Measurements from ENCODE around the gene FLOT1. TPM values are rescaled to one million over a fixed set of nuclear protein-coding genes. Genes with fewer than 3 reads are reported as not detected.

The FLOT1 gene
- total and polyA plus RNA-seq, 2 of the 4 experiments (the other 2 are of a cell fraction): 96.2 to 162 TPM

GRCh38 chr6:30767158-30767943 is 24.9 kb upstream of the FLOT1 start:
- in situ Hi-C loops (cut with MboI; ENCODE audit: low sequenced_read_pairs) (no loop called here), dilution Hi-C loops (cut with HindIII; ENCODE audit: low sequenced_read_pairs, unreplicated experiment) (no loop called here), intact Hi-C loops (cut with micrococcal nuclease) (no loop called here)
- DNase-seq (no peak), ATAC-seq (ENCODE audit: low read depth) (no peak)
- peaks cover 24% of the 10 kb centered on the region for H3K9me1 ChIP-seq (ENCODE audit: insufficient read depth, low read length)
- H3K4me2 ChIP-seq (ENCODE audit: low read depth, low read length): no peak overlapping the region
- no peak overlapping the region for H3K9ac ChIP-seq (ENCODE audit: low read depth, low read length)
- peak overlapping the region; percentile 38 for H4K91ac ChIP-seq (ENCODE audit: insufficient read depth, low read depth, low read length)
- no peak overlapping the region; the same call in 1 of the 2 replicates for H4K5ac ChIP-seq (ENCODE audit: low read depth, low read length)
- H3K14ac ChIP-seq (replicated peaks; ENCODE audit: low read depth, low read length): no peak overlapping the region; the same call in 1 of the 2 replicates
- H2AK9ac ChIP-seq (replicated peaks; ENCODE audit: low read depth, low read length, poor library complexity): no peak overlapping the region
- H4K20me1 ChIP-seq (ENCODE audit: insufficient read depth, low read length): no peaks in the 10 kb centered on the region
- H2BK120ac ChIP-seq (ENCODE audit: low read depth, low read length): peak overlapping the region; percentile 96
- POLR2A ChIA-PET (ENCODE audit: unreplicated experiment): interaction anchor here (2.4 kb wide), 1 partner anchor 15 kb away, joined by 14 read pairs; no protein-coding TSS in a partner anchor
- peak overlapping the region; percentile 100 for H2BK15ac ChIP-seq (ENCODE audit: low read depth, low read length)
- TF ChIP-seq MAZ (IDR thresholded peaks at IDR 0.05; ENCODE audit: borderline replicate concordance, low read depth, low read length): no peak
- TF ChIP-seq RAD21 (IDR thresholded peaks at IDR 0.05; ENCODE audit: low read length): no peak
- TF ChIP-seq RFX5 (IDR thresholded peaks at IDR 0.05; ENCODE audit: low read depth, low read length): no peak
- no peak for TF ChIP-seq POLR2A (IDR thresholded peaks at IDR 0.05; ENCODE audit: low read depth, low read length)
- TF ChIP-seq CHD1 (IDR thresholded peaks at IDR 0.05; ENCODE audit: low read depth, low read length): no peak
- TF ChIP-seq SMC3 (IDR thresholded peaks at IDR 0.05; ENCODE audit: low read depth, low read length): no peak
- no peak for TF ChIP-seq FOS (IDR thresholded peaks at IDR 0.05; ENCODE audit: low read depth, low read length)
- TF ChIP-seq NFE2L2 (IDR thresholded peaks at IDR 0.05; ENCODE audit: low read depth, low read length): no peak
- TF ChIP-seq, protein P1, sequence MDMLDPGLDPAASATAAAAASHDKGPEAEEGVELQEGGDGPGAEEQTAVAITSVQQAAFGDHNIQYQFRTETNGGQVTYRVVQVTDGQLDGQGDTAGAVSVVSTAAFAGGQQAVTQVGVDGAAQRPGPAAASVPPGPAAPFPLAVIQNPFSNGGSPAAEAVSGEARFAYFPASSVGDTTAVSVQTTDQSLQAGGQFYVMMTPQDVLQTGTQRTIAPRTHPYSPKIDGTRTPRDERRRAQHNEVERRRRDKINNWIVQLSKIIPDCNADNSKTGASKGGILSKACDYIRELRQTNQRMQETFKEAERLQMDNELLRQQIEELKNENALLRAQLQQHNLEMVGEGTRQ (IDR thresholded peaks at IDR 0.05; ENCODE audit: low read depth, low read length): no peak
- no peak for TF ChIP-seq ELK1 (IDR thresholded peaks at IDR 0.05; ENCODE audit: borderline replicate concordance, low read depth, low read length)
- no peak for TF ChIP-seq CTCF (conservative IDR thresholded peaks at IDR 0.05; ENCODE audit: low read depth, low read length)
- TF ChIP-seq RCOR1 (IDR thresholded peaks at IDR 0.05; ENCODE audit: insufficient replicate concordance, low read length): no peak
- TF ChIP-seq CEBPB (IDR thresholded peaks at IDR 0.05; ENCODE audit: low read depth, low read length): no peak
- no peak for TF ChIP-seq MXI1 (IDR thresholded peaks at IDR 0.05; ENCODE audit: borderline replicate concordance, low read depth, low read length)
- H3K9me3 ChIP-seq (ENCODE audit: control insufficient read depth, insufficient read depth, low read length): no peaks in the 10 kb centered on the region
- no peak overlapping the region for H3K4me3 ChIP-seq (ENCODE audit: insufficient read depth, low read depth, low read length)
- H3K27me3 ChIP-seq (ENCODE audit: control insufficient read depth, insufficient read depth, low read length): no peaks in the 10 kb centered on the region
- peak overlapping the region; percentile 63 for H3K4ac ChIP-seq (ENCODE audit: low read depth, low read length)
- H3K56ac ChIP-seq (ENCODE audit: extremely low read depth, insufficient read depth, low read length): no peak overlapping the region
- H4K8ac ChIP-seq (ENCODE audit: low read depth in 2 of 2, low read length in 2 of 2): peak overlapping the region in 1 of 2 experiments; percentile 24; a peak in 1 of 4 replicates
- WGBS, 2 experiments (ENCODE audit: extremely low coverage in 2 of 2, insufficient read length in 1 of 2): 80% methylated on average over 1 of the region's 9 CpGs; no CpG with 5 or more reads in 1 of the 2 experiments
- no peak overlapping the region for H2AFZ ChIP-seq (replicated peaks; ENCODE audit: low read length, poor library complexity)
- peak overlapping the region; percentile 77 for H2AK5ac ChIP-seq (ENCODE audit: low read depth, low read length)
- H2BK20ac ChIP-seq (ENCODE audit: low read depth, low read length): peak overlapping the region; percentile 75; the same call in 1 of the 2 replicates
- no peak overlapping the region for H3K23ac ChIP-seq (ENCODE audit: low read depth, low read length)
- peaks cover 0 to 26% of the 10 kb centered on the region in 2 experiments; a peak in 3 of 4 replicates for H3K79me1 ChIP-seq (ENCODE audit: low read depth in 1 of 2, low read length in 2 of 2)
- H3K18ac ChIP-seq (ENCODE audit: low read depth, low read length): 0 out of 2 replicates have a peak overlapping the region, but pooled peaks have one; percentile 14
- H2BK5ac ChIP-seq (ENCODE audit: low read depth, low read length, poor library complexity, severe bottlenecking): peak overlapping the region; percentile 9
- peaks cover 34% of the 10 kb centered on the region for H3K4me1 ChIP-seq (ENCODE audit: control insufficient read depth, insufficient read depth, low read length)
- CTCF ChIA-PET: interaction anchor here (1.2 kb wide), 1 partner anchor 12 kb away, joined by 5 read pairs; no protein-coding TSS in a partner anchor
- H3K27ac ChIP-seq (ENCODE audit: insufficient read depth, low read length): no peak overlapping the region
- no peaks in the 10 kb centered on the region for H3K36me3 ChIP-seq (ENCODE audit: control insufficient read depth, insufficient read depth, low read length)
- no TSS peak for BruUV-seq (replicated peaks)
